H9 (cell line): ENCODE data around the gene CALY. TPM values are rescaled to one million over a fixed set of nuclear protein-coding genes. Genes with fewer than 3 reads are reported as not detected.

ENCODE experiments used
- DNase-seq: peaks from one replicate; pipeline ENCODE4 v3.0.0-alpha.2; 2017
- H2AFZ ChIP-seq: one replicate; pipeline ENCODE4 v1.6.1; 2013; ENCODE audit warnings: mild to moderate bottlenecking, low read length, control low read depth, moderate library complexity
- H2AK5ac ChIP-seq: 2 replicates; pipeline ENCODE4 v1.6.1; 2013; ENCODE audit warnings: low read length, control low read depth, mixed read lengths; ENCODE audit not compliant: insufficient read length
- H2BK120ac ChIP-seq: one replicate; pipeline ENCODE4 v1.6.1; 2013; ENCODE audit warnings: low read depth, mild to moderate bottlenecking, low read length, control low read depth, inconsistent platforms; ENCODE audit not compliant: poor library complexity, severe bottlenecking
- H2BK12ac ChIP-seq: 2 replicates; pipeline ENCODE4 v1.6.1; 2013; ENCODE audit warnings: low read length, control low read depth, mixed read lengths, low read depth; ENCODE audit not compliant: insufficient read length
- H2BK15ac ChIP-seq: 2 replicates; pipeline ENCODE4 v1.6.1; 2013; ENCODE audit warnings: low read depth, low read length, control low read depth
- H2BK20ac ChIP-seq: one replicate; pipeline ENCODE4 v1.6.1; 2013; ENCODE audit warnings: low read depth, mild to moderate bottlenecking, low read length, control low read depth, inconsistent platforms; ENCODE audit not compliant: poor library complexity, severe bottlenecking
- H2BK5ac ChIP-seq: 2 replicates; pipeline ENCODE4 v1.6.1; 2013; ENCODE audit warnings: low read length, control low read depth, mixed read lengths; ENCODE audit not compliant: insufficient read length
- H3K14ac ChIP-seq: 2 replicates; pipeline ENCODE4 v1.6.1; 2013; ENCODE audit warnings: low read length, control low read depth; ENCODE audit not compliant: insufficient read depth
- H3K18ac ChIP-seq: 2 replicates; pipeline ENCODE4 v1.6.1; 2013; ENCODE audit warnings: low read depth, mild to moderate bottlenecking, mixed read lengths, low read length, control low read depth; ENCODE audit not compliant: insufficient read length
- H3K23ac ChIP-seq: 2 replicates; pipeline ENCODE4 v1.6.1; 2013; ENCODE audit warnings: low read length, control low read depth, mixed read lengths, low read depth; ENCODE audit not compliant: insufficient read length
- H3K23me2 ChIP-seq: 2 replicates; pipeline ENCODE4 v1.6.1; 2013; ENCODE audit warnings: low read depth, mild to moderate bottlenecking, mixed read lengths, low read length, control low read depth; ENCODE audit not compliant: insufficient read length, poor library complexity, severe bottlenecking
- H3K27ac ChIP-seq: 2 replicates; pipeline ENCODE4 v1.5.1; 2013; ENCODE audit warnings: low read length, control low read depth, mixed read lengths, low read depth; ENCODE audit not compliant: insufficient read length
- H3K27me3 ChIP-seq: 2 replicates; pipeline ENCODE4 v1.6.1; 2013; ENCODE audit warnings: low read length, control low read depth, inconsistent platforms; ENCODE audit not compliant: insufficient read depth
- H3K4ac ChIP-seq: 2 replicates; pipeline ENCODE4 v1.6.1; 2013; ENCODE audit warnings: low read depth, mild to moderate bottlenecking, control low read depth, inconsistent platforms, low read length, moderate library complexity
- H3K4me1 ChIP-seq: 2 replicates; pipeline ENCODE4 v1.6.1; 2013; ENCODE audit warnings: low read length, control low read depth, inconsistent platforms; ENCODE audit not compliant: insufficient read depth
- H3K4me2 ChIP-seq: 2 replicates; pipeline ENCODE4 v1.6.1; 2013; ENCODE audit warnings: low read length, control low read depth, mixed read lengths; ENCODE audit not compliant: insufficient read length, insufficient read depth
- H3K56ac ChIP-seq: 2 replicates; pipeline ENCODE4 v1.6.1; 2013; ENCODE audit warnings: low read depth, mild to moderate bottlenecking, mixed read lengths, low read length, control low read depth; ENCODE audit not compliant: insufficient read length
- H3K79me1 ChIP-seq: 2 replicates; pipeline ENCODE4 v1.6.1; 2013; ENCODE audit warnings: low read depth, mild to moderate bottlenecking, moderate library complexity, low read length, control low read depth, inconsistent platforms; ENCODE audit not compliant: insufficient read depth, poor library complexity, severe bottlenecking
- H3K79me2 ChIP-seq: 2 replicates; pipeline ENCODE4 v1.6.1; 2013; ENCODE audit warnings: low read length, control low read depth, inconsistent platforms; ENCODE audit not compliant: insufficient read depth
- H3K9ac ChIP-seq: 2 replicates; pipeline ENCODE4 v1.6.1; 2013; ENCODE audit warnings: low read length, control low read depth, mixed read lengths; ENCODE audit not compliant: insufficient read length; ENCODE audit errors: extremely low read depth
- H3K9me3 ChIP-seq: one replicate; pipeline ENCODE4 v1.6.1; 2013; ENCODE audit warnings: low read depth, low read length, inconsistent platforms; ENCODE audit not compliant: control insufficient read depth
- H3T11ph ChIP-seq: one replicate; pipeline ENCODE4 v1.6.1; 2013; ENCODE audit warnings: mild to moderate bottlenecking, low read length, control low read depth, inconsistent platforms
- H4K20me1 ChIP-seq: one replicate; pipeline ENCODE4 v1.6.1; 2013; ENCODE audit not compliant: control insufficient read depth, insufficient read length, insufficient read depth
- H4K5ac ChIP-seq: 2 replicates; pipeline ENCODE4 v1.6.1; 2013; ENCODE audit warnings: low read depth, mild to moderate bottlenecking, mixed read lengths, low read length, control low read depth; ENCODE audit not compliant: insufficient read length
- H4K8ac ChIP-seq: replicated peaks from 2 replicates; pipeline ENCODE4 v1.6.1; 2013; ENCODE audit warnings: low read length, control low read depth, mixed read lengths, low read depth; ENCODE audit not compliant: insufficient read length
- H4K91ac ChIP-seq: 2 replicates; pipeline ENCODE4 v1.6.1; 2013; ENCODE audit warnings: low read depth, mild to moderate bottlenecking, moderate library complexity, mixed read lengths, low read length, control low read depth; ENCODE audit not compliant: insufficient read length
- H3K27ac Mint-ChIP-seq, 3 experiments: 2 replicates in 2 of 3; 3 replicates in 1 of 3; pipeline ENCODE4 v1.8.0; 2020 to 2021; ENCODE audit warnings: mixed read lengths in 3 of 3, mild to moderate bottlenecking in 1 of 3, moderate library complexity in 1 of 3
- H3K27me3 Mint-ChIP-seq: 2 replicates; pipeline ENCODE4 v1.8.0; 2021; ENCODE audit warnings: low read depth, mild to moderate bottlenecking, moderate library complexity, mixed read lengths
- H3K36me3 Mint-ChIP-seq, 3 experiments: 2 replicates in 2 of 3; 3 replicates in 1 of 3; pipeline ENCODE4 v1.8.0; 2020 to 2021; ENCODE audit warnings: low read depth in 3 of 3, mixed read lengths in 3 of 3; ENCODE audit not compliant: insufficient read depth in 1 of 3
- H3K4me1 Mint-ChIP-seq, 2 experiments: 2 replicates each; pipeline ENCODE4 v1.8.0; 2020; ENCODE audit warnings: mixed read lengths in 2 of 2
- H3K4me3 Mint-ChIP-seq, 2 experiments: 2 replicates in 1 of 2; 3 replicates in 1 of 2; pipeline ENCODE4 v1.8.0; 2020 to 2021; ENCODE audit warnings: mild to moderate bottlenecking in 2 of 2, mixed read lengths in 2 of 2, moderate library complexity in 1 of 2
- H3K9me3 Mint-ChIP-seq, 2 experiments: 2 replicates in 1 of 2; 3 replicates in 1 of 2; pipeline ENCODE4 v1.8.0; 2020; ENCODE audit warnings: mild to moderate bottlenecking in 2 of 2, mixed read lengths in 2 of 2, moderate library complexity in 1 of 2
- CTCF ChIP-seq: fragments of 200-600 bp; sonication (generic); conservative IDR thresholded peaks from 3 replicates; pipeline ENCODE4 v1.8.0; 2021; ENCODE audit warnings: antibody characterized with exemption, mild to moderate bottlenecking
- WGBS: extraction: QIAGEN DNeasy Blood & Tissue Kit; methylation state at CpG from one replicate; pipeline ENCODE4 v1.1.7; 2013; ENCODE audit warnings: missing lambda C conversion rate, low lambda C conversion rate, mixed read lengths; ENCODE audit not compliant: insufficient read length; ENCODE audit errors: extremely low coverage; 5-methylcytosine and 5-hydroxymethylcytosine counted together
- total RNA-seq: library from RNA; stranded (reverse); gene quantifications from 2 replicates; pipeline ENCODE4 v1.2.1, GENCODE V29; 2021

The CALY gene
- total RNA-seq, 1 experiment from 2014 or later = 2.9 TPM

GRCh38 chr10:133343558-133343957, 6.9 kb upstream of the CALY start:
- Histone ChIP-seq H2BK120ac (no peak overlapping the region), H2AFZ (no peak overlapping the region), H3T11ph (no peak overlapping the region), H3K9ac (no peak overlapping the region), H4K5ac (no peak overlapping the region), H2AK5ac (no peak overlapping the region), H2BK15ac (no peak overlapping the region), H3K4me1 (peaks cover 2% of the 10 kb centered on the region; the same call in 1 of the 2 replicates), H2BK5ac (no peak overlapping the region), H3K23me2 (no peaks in the 10 kb centered on the region), H2BK12ac (no peak overlapping the region), H4K91ac (no peak overlapping the region), H3K4ac (no peak overlapping the region), H3K27ac (no peak overlapping the region), H3K56ac (no peak overlapping the region), H4K20me1 (no peaks in the 10 kb centered on the region), H3K9me3 (no peaks in the 10 kb centered on the region), H3K4me2 (no peak overlapping the region), H3K18ac (no peak overlapping the region), H2BK20ac (no peak overlapping the region), H3K79me1 (no peaks in the 10 kb centered on the region), H3K23ac (no peak overlapping the region), H3K79me2 (no peaks in the 10 kb centered on the region), H3K14ac (no peak overlapping the region), H4K8ac (no peak overlapping the region), H3K27me3 (no peaks in the 10 kb centered on the region; the same call in 1 of the 2 replicates)
- TF ChIP-seq CTCF = no peak
- Mint-ChIP-seq H3K4me3 (no peak overlapping the region), H3K36me3 (no peaks in the 10 kb centered on the region; a peak in 1 of 7 replicates), H3K4me1 (peaks cover 10 to 24% of the 10 kb centered on the region in 2 experiments), H3K27ac (0 out of 7 replicates have a peak overlapping the region, but pooled peaks of 1 of the 3 experiments have one; percentile 12), H3K27me3 (peaks cover 21% of the 10 kb centered on the region), H3K9me3 (no peaks in the 10 kb centered on the region; a peak in 1 of 5 replicates)
- no CpG with 5 or more reads among the region's 9 CpGs for WGBS
- DNase-seq = no peak
